Neutrophil (primary cell): Measurements from ENCODE around the gene KNDC1.

Experiments used
- H3K27ac ChIP-seq: fragments of 200-600 bp; sonication (generic); 2 replicates; pipeline ENCODE4 v1.5.1; 2016; ENCODE audit warnings: mild to moderate bottlenecking, moderate library complexity
- H3K27me3 ChIP-seq: fragments of 200-600 bp; sonication (generic); 2 replicates; pipeline ENCODE4 v1.6.0; 2016; ENCODE audit warnings: mild to moderate bottlenecking
- H3K36me3 ChIP-seq: fragments of 200-600 bp; sonication (generic); 2 replicates; pipeline ENCODE4 v1.5.1; 2017
- H3K4me1 ChIP-seq, 2 experiments: fragments of 200-600 bp in 1 of 2; sonication (generic) in 1 of 2; 1 replicate in 1 of 2; 2 replicates in 1 of 2; pipeline versions ENCODE4 v1.5.1 to v1.6.1; 2013 to 2016; ENCODE audit warnings: low read depth in 1 of 2, low read length in 1 of 2, mild to moderate bottlenecking in 1 of 2, moderate library complexity in 1 of 2; ENCODE audit not compliant: control insufficient read depth in 1 of 2, insufficient read depth in 1 of 2
- H3K4me3 ChIP-seq, 2 experiments: fragments of 200-600 bp in 1 of 2; sonication (generic) in 1 of 2; 1 replicate in 1 of 2; 2 replicates in 1 of 2; pipeline ENCODE4 v1.5.1; 2013 to 2016; ENCODE audit warnings: low read depth in 1 of 2, low read length in 1 of 2, mild to moderate bottlenecking in 1 of 2, moderate library complexity in 1 of 2
- H3K9me3 ChIP-seq: fragments of 200-600 bp; sonication (generic); 2 replicates; pipeline ENCODE4 v1.5.1; 2016
- CTCF ChIP-seq: fragments of 200-600 bp; sonication (generic); IDR thresholded peaks from 2 replicates; pipeline ENCODE4 v1.5.1; 2016; ENCODE audit warnings: antibody characterized with exemption

Gene KNDC1

DNA sequence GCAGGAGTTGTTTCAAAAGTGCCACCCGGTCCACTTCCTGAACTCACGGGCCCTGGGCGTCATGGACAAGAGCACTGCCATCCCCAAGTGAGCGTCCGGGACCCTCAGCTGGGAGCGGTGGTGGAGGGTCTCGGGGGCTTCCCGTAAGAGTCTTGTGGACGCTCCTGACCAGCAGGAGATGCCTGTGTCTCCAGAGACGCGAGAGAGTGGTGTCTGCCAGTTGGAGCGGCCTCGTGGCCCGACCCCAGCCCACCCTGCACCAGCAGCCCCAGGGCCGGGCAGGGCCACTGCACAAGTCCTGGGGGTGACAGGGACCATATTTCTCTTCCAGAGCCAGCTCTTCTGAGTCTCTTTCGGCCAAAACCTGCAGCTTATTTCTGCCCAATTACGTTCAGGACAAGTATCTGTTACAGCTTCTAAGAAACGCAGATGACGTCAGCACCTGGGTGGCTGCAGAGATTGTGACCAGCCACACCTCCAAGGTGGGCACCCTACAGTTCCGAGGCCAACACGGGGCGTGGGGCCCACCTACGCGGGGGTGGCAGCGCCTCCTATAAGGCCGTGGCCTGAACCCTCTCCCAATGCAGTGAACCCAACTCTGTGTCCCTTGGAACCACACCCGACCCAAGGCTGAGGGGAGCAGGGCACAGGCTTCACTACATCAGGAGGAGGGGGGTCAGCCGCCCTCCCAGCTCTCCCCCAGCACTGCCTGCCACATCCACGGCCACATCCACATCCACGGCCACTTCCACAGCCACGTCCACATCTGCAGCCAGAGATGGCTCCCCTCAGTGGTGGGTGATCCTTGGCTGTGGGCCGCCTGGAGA is 53.8 kb downstream of the KNDC1 start:
- Histone ChIP-seq H3K4me1 (no peaks in the 10 kb centered on the region), H3K4me3 (no peak overlapping the region), H3K36me3 (no peaks in the 10 kb centered on the region), H3K27ac (no peak overlapping the region), H3K27me3 (peaks cover 10% of the 10 kb centered on the region), H3K9me3 (no peaks in the 10 kb centered on the region)
- no peak for TF ChIP-seq CTCF

DNA sequence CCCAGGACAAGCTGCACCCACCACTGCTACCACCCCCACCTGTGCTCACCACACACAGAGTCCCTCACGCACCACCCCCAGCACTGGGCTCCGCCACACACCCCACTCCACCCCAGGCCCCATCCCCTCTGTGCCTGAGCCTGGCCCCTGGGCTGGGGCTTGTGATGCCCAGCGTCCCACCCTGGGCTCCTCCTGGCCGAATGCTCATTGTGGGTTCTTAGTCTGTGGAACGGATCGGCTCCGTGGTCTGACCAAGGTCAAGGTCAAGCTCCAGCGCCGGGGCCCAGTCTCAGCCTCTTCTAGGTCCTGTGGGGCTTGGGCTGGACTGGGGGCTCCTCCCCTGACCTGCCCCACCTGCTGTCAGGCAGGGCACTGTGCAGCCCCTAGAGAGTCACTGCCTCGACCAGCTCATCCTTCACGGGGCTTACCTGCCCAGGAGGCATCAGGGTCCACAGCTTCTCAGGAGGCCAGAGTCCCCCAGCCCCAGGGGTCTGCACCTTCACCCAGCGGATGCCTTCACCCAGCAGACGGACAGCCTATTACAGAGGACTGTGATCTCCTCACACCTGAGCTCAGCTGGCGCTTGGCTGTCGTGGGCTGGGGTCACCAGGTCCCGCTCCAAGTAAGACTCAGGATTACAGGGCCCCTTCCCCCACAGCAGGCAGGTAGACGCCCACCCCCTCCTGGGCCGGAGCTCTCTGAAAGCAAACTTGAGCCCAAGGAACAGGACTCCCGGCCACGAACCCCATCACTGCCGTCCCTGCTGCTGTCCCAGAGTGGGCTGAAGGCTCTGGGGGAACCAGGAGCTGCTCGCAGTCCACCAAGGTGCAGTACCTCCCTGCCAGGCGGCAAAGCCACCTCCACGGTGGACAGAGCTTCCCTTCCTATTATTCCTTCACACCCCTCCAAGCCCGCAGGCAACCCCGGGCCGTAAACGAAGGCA is 54.7 kb downstream of the KNDC1 start:
- Histone ChIP-seq H3K36me3 (no peaks in the 10 kb centered on the region), H3K27me3 (peaks cover 19% of the 10 kb centered on the region), H3K9me3 (no peaks in the 10 kb centered on the region), H3K27ac (no peak overlapping the region), H3K4me1 (no peaks in the 10 kb centered on the region), H3K4me3 (no peak overlapping the region)
- no peak for TF ChIP-seq CTCF

DNA sequence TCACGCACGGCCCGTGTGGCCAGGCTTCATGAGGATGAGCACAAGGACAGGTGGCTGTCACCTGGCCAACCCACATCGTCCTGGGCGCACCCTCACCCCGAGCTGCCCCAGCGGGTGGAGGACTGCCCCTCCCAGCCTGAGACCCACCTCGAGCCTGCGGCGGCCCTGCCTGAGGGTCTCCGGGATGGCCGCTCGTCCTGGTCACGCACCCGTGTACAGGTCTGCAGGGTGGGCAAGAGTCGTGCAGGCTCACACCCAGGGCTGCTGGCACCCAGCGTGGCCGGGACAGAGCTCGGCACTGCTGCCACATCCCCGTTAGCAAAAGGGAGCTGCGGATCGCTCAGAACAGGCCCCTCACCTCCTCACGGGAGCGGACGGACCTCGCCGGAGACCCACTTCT is 55.6 kb downstream of the KNDC1 start:
- no peaks in the 10 kb centered on the region for H3K4me1 ChIP-seq
- no peak for TF ChIP-seq CTCF
- peaks cover 22% of the 10 kb centered on the region for H3K27me3 ChIP-seq
- no peak overlapping the region for H3K27ac ChIP-seq
- no peak overlapping the region for H3K4me3 ChIP-seq
- H3K9me3 ChIP-seq: no peaks in the 10 kb centered on the region
- H3K36me3 ChIP-seq: no peaks in the 10 kb centered on the region

- no peak for TF ChIP-seq CTCF
- no peaks in the 10 kb centered on the region for H3K36me3 ChIP-seq
- no peaks in the 10 kb centered on the region for H3K9me3 ChIP-seq
- peaks cover 33% of the 10 kb centered on the region for H3K27me3 ChIP-seq
- H3K4me1 ChIP-seq: no peaks in the 10 kb centered on the region
- H3K4me3 ChIP-seq: no peak overlapping the region
- no peak overlapping the region for H3K27ac ChIP-seq
Observed at GRCh38 chr10:133216776-133217175, 56.8 kb downstream of the KNDC1 start.

DNA sequence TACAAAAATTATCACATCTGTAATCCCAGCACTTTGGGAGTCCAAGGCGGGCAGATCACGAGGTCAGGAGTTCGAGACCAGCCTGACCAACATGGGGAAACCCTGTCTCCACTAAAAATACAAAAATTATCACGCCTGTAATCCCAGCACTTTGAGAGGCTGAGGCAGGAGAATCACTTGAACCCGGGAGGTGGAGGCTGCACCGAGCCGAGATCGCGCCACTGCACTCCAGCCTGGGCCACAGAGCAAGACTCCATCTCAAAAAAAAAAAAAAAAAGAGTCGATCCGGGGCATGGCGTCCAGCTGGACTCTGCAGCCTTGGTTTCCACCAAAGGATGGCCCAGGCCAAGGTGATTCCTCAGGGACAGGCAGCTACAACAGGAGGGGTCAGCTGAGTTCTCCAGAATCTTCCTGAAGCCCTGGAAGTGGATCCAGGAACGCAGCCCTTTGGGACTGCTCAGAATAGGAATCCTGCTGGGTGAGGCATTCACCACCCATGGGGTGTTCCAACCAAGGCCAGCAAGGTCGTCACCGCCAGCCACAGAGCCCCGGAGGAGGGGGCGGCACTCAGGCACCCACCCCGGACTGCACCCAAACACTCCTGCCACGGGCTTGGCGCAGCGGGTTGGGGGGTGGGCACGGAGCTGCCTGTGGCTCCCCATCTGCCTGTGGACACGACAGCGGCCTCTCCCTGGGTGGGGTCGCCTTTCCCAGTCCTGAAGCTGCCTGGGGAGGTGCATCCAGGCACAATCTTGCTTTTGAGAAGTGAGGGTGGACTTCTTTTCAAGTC is 58.0 kb downstream of the KNDC1 start:
- no peak for TF ChIP-seq CTCF

More for the DNA sequence above, 58.0 kb downstream of the KNDC1 start:
- H3K4me1 ChIP-seq: no peaks in the 10 kb centered on the region
- no peak overlapping the region for H3K4me3 ChIP-seq
- H3K36me3 ChIP-seq: no peaks in the 10 kb centered on the region
- H3K27ac ChIP-seq: no peak overlapping the region
- H3K9me3 ChIP-seq: no peaks in the 10 kb centered on the region
- H3K27me3 ChIP-seq: peaks cover 33% of the 10 kb centered on the region
